ENCODE measurements around the gene TMOD1.
"Not testable (repeated sequence)": the region's sequence is repeated elsewhere in the genome, so short reads cannot be mapped to it uniquely, and the experiment has no call there.

Gene TMOD1
- 2.6 to 2.9 reads per million in 2 donors for total RNA-seq

GRCh38 chr9:97501177-97501971, at the start of gene TMOD1:
Gene TMOD1, plus strand, starts transcription at chr9:97501666. Its CDS starts 22,523 bp downstream, at chr9:97524189.
- DNase-seq, result peak; percentile 25

- DNase-seq, result not testable (repeated sequence)
These were observed 47.9 kb upstream of the TMOD1 start for GRCh38 chr9:97453573-97453972.

GRCh38 chr9:97456841-97457240, 44.6 kb upstream of the TMOD1 start:
- not testable (repeated sequence) for DNase-seq

GRCh38 chr9:97459326-97459725, 42.1 kb upstream of the TMOD1 start:
- no peak for DNase-seq

- DNase-seq, result no peak
These were observed 39.3 kb upstream of the TMOD1 start for GRCh38 chr9:97462159-97462558.

GRCh38 chr9:97462914-97463313, 38.6 kb upstream of the TMOD1 start:
- DNase-seq, result no peak

GRCh38 chr9:97468658-97469448, 32.6 kb upstream of the TMOD1 start:
- no peak for DNase-seq

GRCh38 chr9:97470076-97470475, 31.4 kb upstream of the TMOD1 start:
- DNase-seq, result no peak

- no peak for DNase-seq
These were observed 27.7 kb upstream of the TMOD1 start for GRCh38 chr9:97473717-97474116.

- DNase-seq, result no peak
These were observed 27.0 kb upstream of the TMOD1 start for GRCh38 chr9:97474372-97474925.

GRCh38 chr9:97475059-97475458, 26.4 kb upstream of the TMOD1 start:
- DNase-seq, result no peak

GRCh38 chr9:97478301-97478981, 23.0 kb upstream of the TMOD1 start:
- no peak for DNase-seq

- DNase-seq, result no peak
These were observed 21.8 kb upstream of the TMOD1 start for GRCh38 chr9:97479496-97480159.

- DNase-seq, result no peak
These were observed 21.3 kb upstream of the TMOD1 start for GRCh38 chr9:97480174-97480573.

GRCh38 chr9:97480749-97481148, 20.7 kb upstream of the TMOD1 start:
- DNase-seq, result no peak

GRCh38 chr9:97484134-97484533, 17.3 kb upstream of the TMOD1 start:
- no peak for DNase-seq

- DNase-seq, result no peak
These were observed 14.4 kb upstream of the TMOD1 start for GRCh38 chr9:97487107-97487506.

- no peak for DNase-seq
These were observed 13.6 kb upstream of the TMOD1 start for GRCh38 chr9:97487861-97488260.

- no peak for DNase-seq
These were observed 10.1 kb upstream of the TMOD1 start for GRCh38 chr9:97491216-97491999.

GRCh38 chr9:97497558-97498375, 3.7 kb upstream of the TMOD1 start:
- not testable (repeated sequence) for DNase-seq

- not testable (repeated sequence) for DNase-seq
These were observed 2.6 kb upstream of the TMOD1 start for GRCh38 chr9:97498846-97499245.

Data from activated gamma-delta T cell (primary cell).